Liver (tissue), 9 donors: ENCODE results near the gene KDM4C. TPM values are rescaled to one million over a fixed set of nuclear protein-coding genes. Genes with fewer than 3 reads are reported as not detected.

Source experiments
- DNase-seq: peaks from one replicate; pipeline ENCODE4 v3.0.0-alpha.2; 2017; ENCODE audit warnings: low spot score
- H3K27ac ChIP-seq, 2 donors: one replicate each; pipeline ENCODE4 v1.7.0; 2013; ENCODE audit warnings: inconsistent platforms in 2 of 2, low read length in 2 of 2, control low read depth in 1 of 2, low read depth in 1 of 2, mild to moderate bottlenecking in 1 of 2
- H3K27me3 ChIP-seq, 4 donors: one replicate each; pipeline versions ENCODE4 v1.6.1 to v1.7.0; 2013; ENCODE audit warnings: low read length in 3 of 4, inconsistent platforms in 1 of 4, mild to moderate bottlenecking in 1 of 4, moderate library complexity in 1 of 4; ENCODE audit not compliant: control insufficient read depth in 4 of 4, insufficient read depth in 4 of 4
- H3K36me3 ChIP-seq, 4 donors: one replicate each; pipeline versions ENCODE4 v1.6.1 to v1.7.0; 2013; ENCODE audit warnings: low read length in 3 of 4, mild to moderate bottlenecking in 3 of 4, low read depth in 1 of 4, moderate library complexity in 1 of 4; ENCODE audit not compliant: control insufficient read depth in 4 of 4, insufficient read depth in 3 of 4
- H3K4me1 ChIP-seq, 4 donors: one replicate each; pipeline versions ENCODE4 v1.6.1 to v1.7.0; 2013; ENCODE audit warnings: low read length in 3 of 4, mild to moderate bottlenecking in 3 of 4, moderate library complexity in 1 of 4; ENCODE audit not compliant: control insufficient read depth in 4 of 4, insufficient read depth in 4 of 4
- H3K4me3 ChIP-seq, 3 donors: one replicate each; pipeline versions ENCODE4 v1.6.1 to v1.7.0; 2013; ENCODE audit warnings: low read length in 3 of 3, control low read depth in 1 of 3, low read depth in 1 of 3, mild to moderate bottlenecking in 1 of 3
- H3K9ac ChIP-seq, 2 donors: one replicate each; pipeline ENCODE4 v1.7.0; 2013; ENCODE audit warnings: low read length in 2 of 2, mild to moderate bottlenecking in 2 of 2, moderate library complexity in 2 of 2, control low read depth in 1 of 2, low read depth in 1 of 2
- H3K9me3 ChIP-seq, 4 donors: one replicate each; pipeline versions ENCODE4 v1.6.1 to v1.7.0; 2013; ENCODE audit warnings: low read length in 3 of 4; ENCODE audit not compliant: control insufficient read depth in 4 of 4
- FOXA1 ChIP-seq: IDR thresholded peaks from 2 replicates; pipeline ENCODE4 v1.6.1; 2016; ENCODE audit warnings: antibody characterized with exemption
- FOXA2 ChIP-seq: IDR thresholded peaks from 2 replicates; pipeline ENCODE4 v1.6.1; 2016; ENCODE audit warnings: antibody characterized with exemption
- GABPA ChIP-seq, 2 donors: IDR thresholded peaks in 1 of 2; conservative IDR thresholded peaks in 1 of 2; 2 replicates each; pipeline ENCODE4 v1.6.1; 2016; ENCODE audit warnings: antibody characterized with exemption in 2 of 2, mild to moderate bottlenecking in 1 of 2, moderate library complexity in 1 of 2
- HNF4A ChIP-seq, 2 donors: conservative IDR thresholded peaks; 2 replicates each; pipeline ENCODE4 v1.6.1; 2016; ENCODE audit warnings: antibody characterized with exemption in 2 of 2, mild to moderate bottlenecking in 2 of 2
- HNF4G ChIP-seq: IDR thresholded peaks from 2 replicates; pipeline ENCODE4 v1.6.1; 2016; ENCODE audit warnings: antibody characterized with exemption
- JUND ChIP-seq, 2 donors: IDR thresholded peaks; 2 replicates each; pipeline ENCODE4 v1.6.1; 2016; ENCODE audit warnings: antibody characterized with exemption in 2 of 2
- RAD21 ChIP-seq, 2 donors: IDR thresholded peaks; 2 replicates each; pipeline ENCODE4 v1.6.1; 2016; ENCODE audit warnings: antibody characterized with exemption in 2 of 2, mild to moderate bottlenecking in 2 of 2
- RXRA ChIP-seq, 2 donors: IDR thresholded peaks; 2 replicates each; pipeline ENCODE4 v1.6.1; 2017 to 2018; ENCODE audit warnings: antibody characterized with exemption in 2 of 2, mild to moderate bottlenecking in 1 of 2
- SP1 ChIP-seq: IDR thresholded peaks from 2 replicates; pipeline ENCODE4 v1.6.1; 2018; ENCODE audit warnings: antibody characterized with exemption, mild to moderate bottlenecking
- TAF1 ChIP-seq: conservative IDR thresholded peaks from 2 replicates; pipeline ENCODE4 v1.6.1; 2016; ENCODE audit warnings: antibody characterized with exemption, mild to moderate bottlenecking
- YY1 ChIP-seq: IDR thresholded peaks from 2 replicates; pipeline ENCODE4 v1.6.1; 2016; ENCODE audit warnings: antibody characterized with exemption, mild to moderate bottlenecking
- WGBS: extraction: QIAGEN DNeasy Blood & Tissue Kit; methylation state at CpG from one replicate; pipeline ENCODE4 v1.1.7; 2013; 5-methylcytosine and 5-hydroxymethylcytosine counted together
- polyA plus RNA-seq, 2 donors: library from polyadenylated mRNA; stranded (reverse) in 1 of 2; unstranded in 1 of 2; fragments of 200-250 nt in 1 of 2; fragments of >200 nt in 1 of 2; fragmentation: Nextera tagmentation in 1 of 2; extraction: Ambion mirVana in 1 of 2; gene quantifications; one replicate each; pipeline versions ENCODE4 v1.2.1 to v1.2.3, GENCODE V29; 2013 to 2015
- total RNA-seq, 2 donors: library from RNA; depleted of rRNA; stranded (reverse); fragments of >200 nt; gene quantifications; one replicate each; pipeline ENCODE4 v1.2.3, GENCODE V29; 2014
- TF ChIP-seq, protein P1 (sequence below): fragments of 150-350 bp; IDR thresholded peaks from 2 replicates; pipeline ENCODE4 v1.5.1; 2017; ENCODE audit warnings: improper control_type of control experiment, low read depth, low read length; ENCODE audit not compliant: missing input control
- TF ChIP-seq, protein P2 (sequence below): IDR thresholded peaks from 2 replicates; pipeline ENCODE4 v1.6.1; 2016; ENCODE audit warnings: antibody characterized with exemption
- donor health status: healthy.
- donor health status: healthy.
- donor health status: healthy.
- donor health status: healthy.
- donor health status: healthy.

Gene KDM4C
- total and polyA plus RNA-seq, 4 donors, result 4.3 to 40.2 (median 24.0) TPM

DNA sequence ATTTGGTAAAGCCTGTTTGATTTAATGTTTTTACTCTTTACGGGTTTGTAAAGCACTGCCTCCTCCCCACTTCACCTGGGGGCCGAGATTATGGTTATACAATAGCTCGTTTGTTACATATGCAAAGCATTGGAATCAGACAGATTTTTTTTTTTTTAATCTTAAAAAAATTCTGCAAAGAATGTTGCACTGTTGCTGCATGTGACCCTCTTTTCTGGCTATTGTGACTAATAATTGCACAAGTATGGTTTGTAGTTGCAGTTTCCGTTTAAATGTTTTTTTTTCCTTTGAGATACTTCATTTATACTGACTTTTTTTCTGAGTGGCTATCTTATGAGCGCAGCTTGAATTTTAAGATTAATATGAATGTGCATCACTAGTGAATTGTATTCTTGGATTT is 165.3 kb downstream of the KDM4C start:
- DNase-seq, result no peak
- Histone ChIP-seq H3K27me3 (no peaks in the 10 kb centered on the region), H3K9me3 (no peaks in the 10 kb centered on the region), H3K27ac (no peak overlapping the region), H3K9ac (no peak overlapping the region), H3K4me3 (no peak overlapping the region), H3K4me1 (no peaks in the 10 kb centered on the region), H3K36me3 (peaks cover 0 to 2% (median 0%) of the 10 kb centered on the region in 4 donors)
- TF ChIP-seq, protein P1, sequence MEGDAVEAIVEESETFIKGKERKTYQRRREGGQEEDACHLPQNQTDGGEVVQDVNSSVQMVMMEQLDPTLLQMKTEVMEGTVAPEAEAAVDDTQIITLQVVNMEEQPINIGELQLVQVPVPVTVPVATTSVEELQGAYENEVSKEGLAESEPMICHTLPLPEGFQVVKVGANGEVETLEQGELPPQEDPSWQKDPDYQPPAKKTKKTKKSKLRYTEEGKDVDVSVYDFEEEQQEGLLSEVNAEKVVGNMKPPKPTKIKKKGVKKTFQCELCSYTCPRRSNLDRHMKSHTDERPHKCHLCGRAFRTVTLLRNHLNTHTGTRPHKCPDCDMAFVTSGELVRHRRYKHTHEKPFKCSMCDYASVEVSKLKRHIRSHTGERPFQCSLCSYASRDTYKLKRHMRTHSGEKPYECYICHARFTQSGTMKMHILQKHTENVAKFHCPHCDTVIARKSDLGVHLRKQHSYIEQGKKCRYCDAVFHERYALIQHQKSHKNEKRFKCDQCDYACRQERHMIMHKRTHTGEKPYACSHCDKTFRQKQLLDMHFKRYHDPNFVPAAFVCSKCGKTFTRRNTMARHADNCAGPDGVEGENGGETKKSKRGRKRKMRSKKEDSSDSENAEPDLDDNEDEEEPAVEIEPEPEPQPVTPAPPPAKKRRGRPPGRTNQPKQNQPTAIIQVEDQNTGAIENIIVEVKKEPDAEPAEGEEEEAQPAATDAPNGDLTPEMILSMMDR, result no peak
- TF ChIP-seq JUND (IDR thresholded peaks at IDR 0.05), result no peak
- no peak for TF ChIP-seq HNF4A (conservative IDR thresholded peaks at IDR 0.05)
- TF ChIP-seq YY1, result no peak
- WGBS, result 91% methylated on average over 5 of the region's 5 CpGs

DNA sequence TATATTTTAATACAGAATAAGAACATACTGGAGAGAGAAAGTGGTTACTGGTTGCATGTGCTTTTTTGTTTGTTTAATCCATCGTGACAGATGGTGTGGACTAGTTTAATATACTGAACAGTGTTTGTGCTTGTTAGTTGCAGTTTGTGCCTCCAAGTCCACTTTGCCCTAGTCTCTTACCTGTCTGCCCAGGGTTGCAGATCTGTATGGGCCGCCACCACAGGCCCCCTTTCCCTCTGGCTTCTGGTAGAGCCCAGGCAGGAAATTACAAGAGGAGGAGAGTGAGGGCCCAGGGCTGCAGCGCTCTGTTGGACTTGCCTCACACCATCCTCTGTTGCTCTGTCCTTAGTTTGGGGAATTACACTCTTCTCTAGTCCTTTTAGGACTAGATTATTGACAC is 166.4 kb downstream of the KDM4C start:
- DNase-seq, result no peak
- peaks cover 0 to 2% (median 0%) of the 10 kb centered on the region in 4 donors for H3K36me3 ChIP-seq
- H3K4me3 ChIP-seq, result no peak overlapping the region
- no peak for TF ChIP-seq FOXA1
- TF ChIP-seq TAF1, result no peak
- TF ChIP-seq, protein P1, result no peak
- TF ChIP-seq RXRA (IDR thresholded peaks at IDR 0.05), result no peak
- TF ChIP-seq JUND (IDR thresholded peaks at IDR 0.05), result no peak
- no peak for TF ChIP-seq SP1
- WGBS, result 60% methylated on average over 3 of the region's 3 CpGs
- no peak overlapping the region for H3K9ac ChIP-seq
- H3K27ac ChIP-seq, result no peak overlapping the region
- no peaks in the 10 kb centered on the region for H3K27me3 ChIP-seq
- no peaks in the 10 kb centered on the region for H3K4me1 ChIP-seq
- no peaks in the 10 kb centered on the region for H3K9me3 ChIP-seq

DNA sequence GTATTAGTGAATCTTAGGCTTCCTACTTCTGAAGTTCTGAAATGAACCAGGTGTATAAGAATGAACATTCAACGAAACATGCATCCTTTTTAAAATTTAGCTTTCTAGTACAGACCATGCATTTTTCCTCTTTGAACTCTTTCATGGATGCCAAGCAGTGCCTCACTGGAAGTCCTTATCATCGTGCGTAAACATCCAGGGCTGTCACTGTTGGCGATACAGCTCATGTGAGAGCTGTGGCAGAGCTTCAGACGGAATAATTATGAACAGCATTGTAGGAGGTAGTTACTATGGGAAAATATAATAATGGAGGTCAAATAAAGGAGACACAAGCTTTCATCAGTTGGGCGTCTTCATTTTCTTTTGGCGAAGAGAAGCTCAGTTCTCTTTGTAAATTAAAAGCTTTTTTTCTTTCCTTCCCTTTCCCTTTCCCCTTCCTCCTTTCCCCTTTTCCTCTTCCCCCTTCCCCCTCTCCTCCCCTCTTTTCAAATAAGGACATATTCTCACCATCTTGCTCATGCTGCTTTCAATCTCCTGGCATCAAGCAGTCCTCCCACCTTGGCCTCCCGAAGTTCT is 167.3 kb downstream of the KDM4C start:
- Histone ChIP-seq H3K9me3 (no peaks in the 10 kb centered on the region), H3K36me3 (no peaks in the 10 kb centered on the region), H3K4me3 (no peak overlapping the region), H3K4me1 (no peaks in the 10 kb centered on the region), H3K27me3 (no peaks in the 10 kb centered on the region), H3K9ac (no peak overlapping the region), H3K27ac (no peak overlapping the region)
- TF ChIP-seq RAD21 (IDR thresholded peaks at IDR 0.05) (no peak), GABPA (IDR thresholded peaks at IDR 0.05 in 1 of 2, conservative IDR thresholded peaks at IDR 0.05 in 1 of 2) (no peak), SP1 (no peak), RXRA (IDR thresholded peaks at IDR 0.05) (no peak), TAF1 (no peak), FOXA2 (no peak), HNF4A (conservative IDR thresholded peaks at IDR 0.05) (no peak), HNF4G (no peak), JUND (IDR thresholded peaks at IDR 0.05) (no peak)
- TF ChIP-seq, protein P2, sequence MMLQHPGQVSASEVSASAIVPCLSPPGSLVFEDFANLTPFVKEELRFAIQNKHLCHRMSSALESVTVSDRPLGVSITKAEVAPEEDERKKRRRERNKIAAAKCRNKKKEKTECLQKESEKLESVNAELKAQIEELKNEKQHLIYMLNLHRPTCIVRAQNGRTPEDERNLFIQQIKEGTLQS, result no peak
- no peak for DNase-seq
- 74% methylated on average over 8 of the region's 8 CpGs for WGBS
